Gastroesophageal sphincter (tissue), 3 donors: Measurements from ENCODE around the gene KRTAP3-2.

Source experiments
- EP300 ChIP-seq: sonication (generic); formaldehyde crosslinking; IDR thresholded peaks from one replicate; pipeline ENCODE4 v1.6.1; 2017; ENCODE audit warnings: antibody characterized with exemption, mild to moderate bottlenecking
- POLR2A ChIP-seq, 2 donors: fragments of 450-650 bp; IDR thresholded peaks; one replicate each; pipeline ENCODE4 v1.6.1; 2017; ENCODE audit warnings: antibody characterized with exemption in 2 of 2, mild to moderate bottlenecking in 2 of 2, moderate library complexity in 1 of 2
- POLR2AphosphoS5 ChIP-seq: sonication (generic); formaldehyde crosslinking; IDR thresholded peaks from one replicate; pipeline ENCODE4 v1.6.1; 2017; ENCODE audit warnings: antibody characterized with exemption
- TF ChIP-seq, protein P1 (sequence below), 4 experiments: fragments of 200-600 bp in 2 of 4; fragments of 450-650 bp in 2 of 4; sonication (generic) in 1 of 4; IDR thresholded peaks; one replicate each; pipeline ENCODE4 v1.5.1; 2017 to 2019; ENCODE audit warnings: antibody characterized with exemption in 4 of 4, mild to moderate bottlenecking in 2 of 4, moderate library complexity in 2 of 4

GRCh38 chr17:41048441-41048840 is 48.7 kb upstream of the KRTAP3-2 start:
- TF ChIP-seq, protein P1, sequence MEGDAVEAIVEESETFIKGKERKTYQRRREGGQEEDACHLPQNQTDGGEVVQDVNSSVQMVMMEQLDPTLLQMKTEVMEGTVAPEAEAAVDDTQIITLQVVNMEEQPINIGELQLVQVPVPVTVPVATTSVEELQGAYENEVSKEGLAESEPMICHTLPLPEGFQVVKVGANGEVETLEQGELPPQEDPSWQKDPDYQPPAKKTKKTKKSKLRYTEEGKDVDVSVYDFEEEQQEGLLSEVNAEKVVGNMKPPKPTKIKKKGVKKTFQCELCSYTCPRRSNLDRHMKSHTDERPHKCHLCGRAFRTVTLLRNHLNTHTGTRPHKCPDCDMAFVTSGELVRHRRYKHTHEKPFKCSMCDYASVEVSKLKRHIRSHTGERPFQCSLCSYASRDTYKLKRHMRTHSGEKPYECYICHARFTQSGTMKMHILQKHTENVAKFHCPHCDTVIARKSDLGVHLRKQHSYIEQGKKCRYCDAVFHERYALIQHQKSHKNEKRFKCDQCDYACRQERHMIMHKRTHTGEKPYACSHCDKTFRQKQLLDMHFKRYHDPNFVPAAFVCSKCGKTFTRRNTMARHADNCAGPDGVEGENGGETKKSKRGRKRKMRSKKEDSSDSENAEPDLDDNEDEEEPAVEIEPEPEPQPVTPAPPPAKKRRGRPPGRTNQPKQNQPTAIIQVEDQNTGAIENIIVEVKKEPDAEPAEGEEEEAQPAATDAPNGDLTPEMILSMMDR (IDR thresholded peaks at IDR 0.05), result no peak
- TF ChIP-seq POLR2A (IDR thresholded peaks at IDR 0.05) (no peak), EP300 (no peak), POLR2AphosphoS5 (no peak)
